Astrocyte (in vitro differentiated cells and primary cell): Measurements from ENCODE around the gene TENM3.

Experiments
- EZH2 ChIP-seq: IDR thresholded peaks from 2 replicates; pipeline ENCODE4 v1.6.1; 2012; ENCODE audit warnings: mild to moderate bottlenecking, low read length, inconsistent platforms; ENCODE audit not compliant: insufficient read depth
- TF ChIP-seq, protein P1 (sequence below): IDR thresholded peaks from 2 replicates; pipeline ENCODE4 v1.5.1; 2011; ENCODE audit warnings: low read depth, mild to moderate bottlenecking, inconsistent platforms, low read length, moderate library complexity; ENCODE audit not compliant: insufficient read depth

DNA sequence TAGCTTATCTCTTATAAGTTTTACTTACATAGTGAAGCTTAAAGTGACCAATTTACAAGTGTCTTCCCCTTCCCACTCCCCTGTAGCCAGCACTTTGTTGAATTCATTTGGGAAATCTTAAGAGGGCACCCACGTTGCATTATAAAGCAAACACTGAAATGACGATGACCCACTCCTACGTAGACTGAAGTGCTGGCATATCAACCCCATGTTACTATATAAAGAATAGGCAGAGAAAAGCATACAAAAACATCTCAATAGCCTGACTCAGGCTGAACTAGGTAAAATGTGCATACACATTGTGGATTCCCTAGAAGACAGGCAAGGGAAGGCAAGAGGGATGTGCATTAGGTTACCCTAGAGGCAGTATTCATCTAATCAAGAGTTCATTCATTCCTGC, 313.4 kb downstream of the TENM3 start:
- TF ChIP-seq, protein P1, sequence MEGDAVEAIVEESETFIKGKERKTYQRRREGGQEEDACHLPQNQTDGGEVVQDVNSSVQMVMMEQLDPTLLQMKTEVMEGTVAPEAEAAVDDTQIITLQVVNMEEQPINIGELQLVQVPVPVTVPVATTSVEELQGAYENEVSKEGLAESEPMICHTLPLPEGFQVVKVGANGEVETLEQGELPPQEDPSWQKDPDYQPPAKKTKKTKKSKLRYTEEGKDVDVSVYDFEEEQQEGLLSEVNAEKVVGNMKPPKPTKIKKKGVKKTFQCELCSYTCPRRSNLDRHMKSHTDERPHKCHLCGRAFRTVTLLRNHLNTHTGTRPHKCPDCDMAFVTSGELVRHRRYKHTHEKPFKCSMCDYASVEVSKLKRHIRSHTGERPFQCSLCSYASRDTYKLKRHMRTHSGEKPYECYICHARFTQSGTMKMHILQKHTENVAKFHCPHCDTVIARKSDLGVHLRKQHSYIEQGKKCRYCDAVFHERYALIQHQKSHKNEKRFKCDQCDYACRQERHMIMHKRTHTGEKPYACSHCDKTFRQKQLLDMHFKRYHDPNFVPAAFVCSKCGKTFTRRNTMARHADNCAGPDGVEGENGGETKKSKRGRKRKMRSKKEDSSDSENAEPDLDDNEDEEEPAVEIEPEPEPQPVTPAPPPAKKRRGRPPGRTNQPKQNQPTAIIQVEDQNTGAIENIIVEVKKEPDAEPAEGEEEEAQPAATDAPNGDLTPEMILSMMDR: no peak
- TF ChIP-seq EZH2: no peak
